Parathyroid adenoma (tissue), 2 donors: ENCODE data around the gene ITGA8.
"Not testable (repeated sequence)": the region's sequence is repeated elsewhere in the genome, so short reads cannot be mapped to it uniquely, and the experiment has no call there.

Source experiments
- H2AFZ ChIP-seq: fragments of 300-600 bp; sonication (generic); one replicate; pipeline ENCODE4 v1.7.0; 2017; ENCODE audit warnings: antibody characterized with exemption, mild to moderate bottlenecking
- H3K27ac ChIP-seq: fragments of 300-600 bp; sonication (generic); one replicate; pipeline ENCODE4 v1.7.0; 2017
- H3K27me3 ChIP-seq: fragments of 300-600 bp; sonication (generic); one replicate; pipeline ENCODE4 v1.7.0; 2017; ENCODE audit warnings: low read length; ENCODE audit not compliant: control insufficient read depth, insufficient read depth
- H3K36me3 ChIP-seq: fragments of 300-600 bp; sonication (generic); one replicate; pipeline ENCODE4 v1.7.0; 2017; ENCODE audit warnings: low read length; ENCODE audit not compliant: control insufficient read depth, insufficient read depth
- H3K4me1 ChIP-seq: fragments of 300-600 bp; sonication (generic); one replicate; pipeline ENCODE4 v1.7.0; 2017; ENCODE audit warnings: control low read depth
- H3K4me2 ChIP-seq: fragments of 300-600 bp; sonication (generic); one replicate; pipeline ENCODE4 v1.7.0; 2017; ENCODE audit warnings: low read length
- H3K4me3 ChIP-seq: fragments of 300-600 bp; sonication (generic); one replicate; pipeline ENCODE4 v1.7.0; 2017; ENCODE audit warnings: low read depth, low read length
- H3K79me2 ChIP-seq: fragments of 300-600 bp; sonication (generic); one replicate; pipeline ENCODE4 v1.7.0; 2017; ENCODE audit warnings: control low read depth
- H3K9ac ChIP-seq: fragments of 300-600 bp; sonication (generic); one replicate; pipeline ENCODE4 v1.7.0; 2017; ENCODE audit warnings: mild to moderate bottlenecking
- H3K9me3 ChIP-seq: fragments of 300-600 bp; sonication (generic); one replicate; pipeline ENCODE4 v1.7.0; 2017; ENCODE audit warnings: low read length; ENCODE audit not compliant: control insufficient read depth
- CTCF ChIP-seq: fragments of 300-600 bp; sonication (generic); IDR thresholded peaks from one replicate; pipeline ENCODE4 v1.7.0; 2017; ENCODE audit warnings: antibody characterized with exemption, mild to moderate bottlenecking
- donor health status: primary hyperparathyroidism.

The ITGA8 gene

GRCh38 chr10:15483215-15484075 is 236.3 kb downstream of the ITGA8 start:
- Histone ChIP-seq H3K79me2 (no peaks in the 10 kb centered on the region), H3K27ac (no peak overlapping the region), H3K4me3 (no peak overlapping the region), H3K27me3 (no peaks in the 10 kb centered on the region), H3K36me3 (no peaks in the 10 kb centered on the region), H3K9ac (no peak overlapping the region), H3K4me2 (no peak overlapping the region), H2AFZ (no peak overlapping the region), H3K4me1 (peaks cover 7% of the 10 kb centered on the region), H3K9me3 (no peaks in the 10 kb centered on the region)
- no peak for TF ChIP-seq CTCF

- Histone ChIP-seq H3K9me3 (no peaks in the 10 kb centered on the region), H3K27ac (no peak overlapping the region), H3K9ac (no peak overlapping the region), H3K4me1 (peaks cover 7% of the 10 kb centered on the region), H2AFZ (no peak overlapping the region), H3K4me2 (no peak overlapping the region), H3K4me3 (no peak overlapping the region), H3K79me2 (no peaks in the 10 kb centered on the region), H3K27me3 (no peaks in the 10 kb centered on the region), H3K36me3 (no peaks in the 10 kb centered on the region)
- no peak for TF ChIP-seq CTCF
Measured at GRCh38 chr10:15482156-15482555, 237.6 kb downstream of the ITGA8 start.

- no peak overlapping the region for H3K4me3 ChIP-seq
- no peak overlapping the region for H3K9ac ChIP-seq
- H3K4me2 ChIP-seq: no peak overlapping the region
- TF ChIP-seq CTCF: no peak
- H3K36me3 ChIP-seq: no peaks in the 10 kb centered on the region
- no peaks in the 10 kb centered on the region for H3K4me1 ChIP-seq
- no peaks in the 10 kb centered on the region for H3K27me3 ChIP-seq
- no peak overlapping the region for H2AFZ ChIP-seq
- H3K79me2 ChIP-seq: no peaks in the 10 kb centered on the region
- no peak overlapping the region for H3K27ac ChIP-seq
- no peaks in the 10 kb centered on the region for H3K9me3 ChIP-seq
Measured at GRCh38 chr10:15478950-15479349, 240.8 kb downstream of the ITGA8 start.

- no peak overlapping the region for H3K4me2 ChIP-seq
- no peaks in the 10 kb centered on the region for H3K4me1 ChIP-seq
- H3K27ac ChIP-seq: no peak overlapping the region
- no peaks in the 10 kb centered on the region for H3K36me3 ChIP-seq
- H3K9ac ChIP-seq: no peak overlapping the region
- TF ChIP-seq CTCF: no peak
- H3K4me3 ChIP-seq: no peak overlapping the region
- no peak overlapping the region for H2AFZ ChIP-seq
- no peaks in the 10 kb centered on the region for H3K27me3 ChIP-seq
- H3K79me2 ChIP-seq: no peaks in the 10 kb centered on the region
- no peaks in the 10 kb centered on the region for H3K9me3 ChIP-seq
Measured at GRCh38 chr10:15478429-15478828, 241.3 kb downstream of the ITGA8 start.

GRCh38 chr10:15476337-15476736 is 243.4 kb downstream of the ITGA8 start:
- no peak overlapping the region for H2AFZ ChIP-seq
- no peaks in the 10 kb centered on the region for H3K36me3 ChIP-seq
- H3K9me3 ChIP-seq: no peaks in the 10 kb centered on the region
- H3K4me3 ChIP-seq: no peak overlapping the region
- H3K4me1 ChIP-seq: peaks cover 3% of the 10 kb centered on the region
- no peaks in the 10 kb centered on the region for H3K79me2 ChIP-seq
- no peak overlapping the region for H3K9ac ChIP-seq
- no peak for TF ChIP-seq CTCF
- H3K27me3 ChIP-seq: no peaks in the 10 kb centered on the region
- no peak overlapping the region for H3K4me2 ChIP-seq
- H3K27ac ChIP-seq: no peak overlapping the region

- H3K36me3 ChIP-seq, H3K4me3 ChIP-seq, H3K27ac ChIP-seq, H3K9me3 ChIP-seq, H3K79me2 ChIP-seq, H3K27me3 ChIP-seq, H3K4me2 ChIP-seq, H3K9ac ChIP-seq, H2AFZ ChIP-seq, H3K4me1 ChIP-seq: not testable (repeated sequence)
Measured at GRCh38 chr10:15475439-15475838, 244.3 kb downstream of the ITGA8 start.
